MCF 10A (cell line): ENCODE measurements around the gene SP6. TPM values are rescaled to one million over a fixed set of nuclear protein-coding genes. Genes with fewer than 3 reads are reported as not detected.

Experiments
- BruUV-seq: library from RNA; stranded (reverse); fragments of 400-500 nt; replicated peaks from 2 replicates; lab custom pipeline; 2021; lab: Mats Ljungman, UMichigan
- CTCF ChIA-PET: fragments of 300-600 bp; sonication (Branson Sonifier 250); formaldehyde crosslinking; extraction: SDS; loops from one replicate; lab custom pipeline; 2021; ENCODE audit warnings: antibody characterized with exemption, inconsistent platforms; lab: Yijun Ruan, JAX
- POLR2A ChIA-PET: fragments of 300-600, 350-650 bp; sonication (Branson Sonifier 250); formaldehyde crosslinking; extraction: SDS; loops from one replicate; lab custom pipeline; 2020; ENCODE audit warnings: antibody characterized with exemption, inconsistent platforms; lab: Yijun Ruan, JAX
- DNase-seq: peaks from one replicate; pipeline ENCODE4 v3.0.0-alpha.2; 2018; ENCODE audit not compliant: unreplicated experiment
- H3K27ac Mint-ChIP-seq: one replicate; pipeline ENCODE4 v1.8.0; 2022; ENCODE audit warnings: mild to moderate bottlenecking, low read depth, mixed read lengths; ENCODE audit not compliant: unreplicated experiment
- H3K27me3 Mint-ChIP-seq: one replicate; pipeline ENCODE4 v1.8.0; 2022; ENCODE audit warnings: mixed read lengths; ENCODE audit not compliant: insufficient read depth, unreplicated experiment
- H3K36me3 Mint-ChIP-seq: one replicate; pipeline ENCODE4 v1.8.0; 2022; ENCODE audit warnings: mild to moderate bottlenecking, moderate library complexity, mixed read lengths; ENCODE audit not compliant: insufficient read depth, unreplicated experiment
- H3K4me1 Mint-ChIP-seq: one replicate; pipeline ENCODE4 v1.8.0; 2022; ENCODE audit warnings: mixed read lengths; ENCODE audit not compliant: insufficient read depth, unreplicated experiment
- H3K4me3 Mint-ChIP-seq: one replicate; pipeline ENCODE4 v1.8.0; 2022; ENCODE audit warnings: mild to moderate bottlenecking, moderate library complexity, mixed read lengths; ENCODE audit not compliant: unreplicated experiment
- H3K9me3 Mint-ChIP-seq: one replicate; pipeline ENCODE4 v1.8.0; 2022; ENCODE audit warnings: mixed read lengths; ENCODE audit not compliant: unreplicated experiment
- CTCF ChIP-seq: fragments of 200-600 bp; IDR thresholded peaks from one replicate; pipeline ENCODE4 v1.8.0; 2022; ENCODE audit warnings: antibody characterized with exemption, mild to moderate bottlenecking; ENCODE audit not compliant: unreplicated experiment
- intact Hi-C: fragments of 100-400 bp; cut with micrococcal nuclease; formaldehyde crosslinking; loops from 2 replicates; pipeline ENCODE4 v1.14.1; 2022
- total RNA-seq: library from RNA; stranded (reverse); gene quantifications from 2 replicates; pipeline ENCODE4 v1.2.3, GENCODE V29; 2022

The SP6 gene
- total RNA-seq, 1 experiment from 2014 or later = 1.5 TPM

GRCh38 chr17:47819475-47819874 is 31.5 kb downstream of the SP6 start:
- Mint-ChIP-seq H3K27ac (no peak overlapping the region), H3K9me3 (no peaks in the 10 kb centered on the region), H3K4me1 (peaks cover 23% of the 10 kb centered on the region), H3K36me3 (peaks cover 24% of the 10 kb centered on the region), H3K4me3 (no peak overlapping the region), H3K27me3 (no peaks in the 10 kb centered on the region)
- no peak for TF ChIP-seq CTCF
- POLR2A ChIA-PET = no interaction called here
- DNase-seq = no peak
- BruUV-seq = no TSS peak
- CTCF ChIA-PET = no interaction called here
- intact Hi-C loops = no loop called here

GRCh38 chr17:47818002-47818695 is 32.8 kb downstream of the SP6 start:
- no peak for DNase-seq
- Mint-ChIP-seq H3K9me3 (no peaks in the 10 kb centered on the region), H3K4me1 (peaks cover 23% of the 10 kb centered on the region), H3K27ac (no peak overlapping the region), H3K4me3 (no peak overlapping the region), H3K27me3 (no peaks in the 10 kb centered on the region), H3K36me3 (peaks cover 16% of the 10 kb centered on the region)
- BruUV-seq = no TSS peak
- intact Hi-C loops = no loop called here
- TF ChIP-seq CTCF = no peak
- ChIA-PET CTCF (no interaction called here), POLR2A (interaction anchor here (0.6 kb wide), 1 partner anchor 111 kb away, joined by 3 read pairs; no protein-coding TSS in a partner anchor)

GRCh38 chr17:47816947-47817346 is 34.0 kb downstream of the SP6 start:
- Mint-ChIP-seq H3K4me3 (no peak overlapping the region), H3K36me3 (peaks cover 16% of the 10 kb centered on the region), H3K4me1 (peaks cover 18% of the 10 kb centered on the region), H3K27ac (no peak overlapping the region), H3K27me3 (no peaks in the 10 kb centered on the region), H3K9me3 (no peaks in the 10 kb centered on the region)
- BruUV-seq = no TSS peak
- no peak for DNase-seq
- intact Hi-C loops = no loop called here
- no peak for TF ChIP-seq CTCF
- ChIA-PET CTCF (no interaction called here), POLR2A (interaction anchor here (0.8 kb wide), 1 partner anchor 78 kb away, joined by 4 read pairs; no protein-coding TSS in a partner anchor)

DNA sequence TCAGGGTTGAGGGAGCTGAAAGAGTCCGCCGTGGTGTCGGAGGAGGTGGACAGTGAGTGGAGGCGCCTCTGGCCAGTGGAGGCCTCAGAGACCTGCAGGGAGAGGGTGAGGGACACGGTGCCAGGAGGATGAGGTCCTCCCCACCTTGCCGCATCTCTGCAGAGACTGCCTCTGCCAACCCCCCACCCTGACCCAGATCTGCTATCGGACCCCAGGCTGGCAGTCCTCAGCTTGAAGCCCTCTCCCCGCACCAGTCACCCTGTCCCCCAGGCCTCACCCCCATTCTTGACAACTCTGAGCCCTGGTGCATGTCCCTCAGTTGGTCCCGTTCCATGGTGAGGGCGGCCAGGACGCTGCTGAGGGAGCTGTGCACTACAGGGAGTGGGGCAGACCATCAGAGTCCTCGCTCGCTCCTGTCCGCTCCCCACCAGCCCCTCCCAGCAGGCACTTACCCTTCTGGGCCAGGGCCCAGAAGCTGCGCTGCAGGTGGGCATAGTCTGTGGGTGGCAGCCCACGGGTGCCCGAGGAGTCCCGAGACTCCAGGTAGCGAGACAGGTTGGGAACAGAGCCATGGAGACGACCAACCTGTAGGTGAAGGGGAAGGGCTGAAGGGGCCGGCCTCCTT is 34.7 kb downstream of the SP6 start:
- peaks cover 16% of the 10 kb centered on the region for H3K36me3 Mint-ChIP-seq
- intact Hi-C loops = no loop called here
- TF ChIP-seq CTCF = no peak
- ChIA-PET CTCF (interaction anchor here (0.7 kb wide), 1 partner anchor 15 kb away, joined by 3 read pairs; no protein-coding TSS in a partner anchor), POLR2A (no interaction called here)
- no peaks in the 10 kb centered on the region for H3K27me3 Mint-ChIP-seq
- H3K9me3 Mint-ChIP-seq = no peaks in the 10 kb centered on the region
- DNase-seq = no peak
- BruUV-seq = no TSS peak
- peaks cover 22% of the 10 kb centered on the region for H3K4me1 Mint-ChIP-seq
- H3K27ac Mint-ChIP-seq = no peak overlapping the region
- no peak overlapping the region for H3K4me3 Mint-ChIP-seq
